GM21619 (cell line): Measurements from ENCODE around the gene ITPKB.

Experiments
- ATAC-seq: cut with Tn5 transposase; IDR thresholded peaks from one replicate; pipeline ENCODE4 v1.9.1; 2021; ENCODE audit not compliant: unreplicated experiment

The ITPKB gene

DNA sequence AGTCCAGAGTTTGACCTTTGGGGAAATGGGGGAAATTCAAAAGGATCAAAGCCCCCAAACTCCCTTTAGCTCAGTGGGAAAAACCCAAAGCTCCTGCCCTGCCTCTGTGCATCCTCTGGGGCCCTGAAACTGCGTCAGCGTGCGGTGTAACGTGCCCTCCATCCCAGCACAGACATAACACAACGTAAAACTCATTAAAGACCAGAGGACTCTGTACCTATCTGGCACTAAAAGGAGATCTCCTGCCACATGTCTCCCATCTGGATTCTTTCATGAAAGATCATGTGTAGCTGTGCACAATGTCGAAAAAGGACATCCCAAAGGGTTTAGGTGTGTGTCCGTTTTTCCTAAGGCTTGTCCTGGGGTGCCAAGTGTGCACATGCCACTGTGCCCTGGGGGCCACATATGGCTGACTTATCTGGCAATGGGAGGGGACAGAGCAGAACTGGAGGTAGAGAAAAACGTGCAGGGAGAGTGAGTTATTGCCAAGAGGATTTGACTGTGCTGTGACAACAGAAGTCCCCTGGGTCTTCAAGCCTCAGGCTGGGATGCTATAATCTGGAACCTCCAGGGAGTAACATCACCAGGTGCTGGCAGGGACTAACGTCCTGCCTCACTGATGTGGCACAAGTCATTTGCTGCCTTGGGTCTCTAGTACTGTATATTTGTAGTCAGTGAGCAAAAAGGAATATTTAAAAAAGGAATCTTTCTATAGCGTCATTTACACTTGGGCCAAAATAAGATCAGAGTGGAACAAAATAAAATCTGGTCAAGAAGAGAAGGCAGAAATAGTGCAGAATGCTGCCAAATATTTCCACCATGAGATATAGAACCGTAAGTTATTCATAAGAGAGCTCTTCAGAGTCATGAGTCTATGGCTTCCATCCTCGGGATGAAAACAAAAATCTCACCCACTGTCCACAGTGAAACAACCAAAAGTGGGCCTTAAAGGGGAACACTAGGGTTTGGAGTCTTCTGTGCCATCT is 52.3 kb downstream of the ITPKB start:
- no peak for ATAC-seq

DNA sequence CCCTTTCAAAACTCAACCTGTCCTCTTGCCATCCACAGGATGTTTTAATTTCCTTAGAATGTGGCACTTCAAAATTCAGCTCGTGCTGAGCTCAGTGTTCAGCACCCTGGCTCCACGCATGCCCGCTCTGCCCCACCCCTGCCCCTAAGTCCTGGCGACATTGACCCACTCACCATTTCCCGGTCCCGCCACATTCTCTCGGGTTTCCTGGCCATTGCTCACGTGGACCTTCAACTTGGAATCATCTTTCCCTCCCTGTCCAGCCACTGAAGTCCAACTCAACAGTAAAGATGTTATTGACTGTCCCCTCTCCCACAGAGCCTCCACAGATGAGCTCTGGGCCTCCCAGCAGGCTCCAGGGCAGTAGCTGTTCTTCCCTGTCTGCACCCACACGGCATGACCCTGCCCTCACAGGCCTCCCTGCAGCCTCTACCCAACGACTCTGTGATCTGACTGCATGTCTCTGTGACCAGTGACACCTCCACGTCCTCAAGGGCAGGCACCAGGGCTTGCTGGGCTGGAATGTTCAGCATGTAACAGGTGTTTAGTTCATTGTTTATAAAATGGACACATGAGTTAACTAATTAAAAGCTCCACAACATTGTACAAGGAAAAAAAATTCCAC is 53.8 kb downstream of the ITPKB start:
- no peak for ATAC-seq

DNA sequence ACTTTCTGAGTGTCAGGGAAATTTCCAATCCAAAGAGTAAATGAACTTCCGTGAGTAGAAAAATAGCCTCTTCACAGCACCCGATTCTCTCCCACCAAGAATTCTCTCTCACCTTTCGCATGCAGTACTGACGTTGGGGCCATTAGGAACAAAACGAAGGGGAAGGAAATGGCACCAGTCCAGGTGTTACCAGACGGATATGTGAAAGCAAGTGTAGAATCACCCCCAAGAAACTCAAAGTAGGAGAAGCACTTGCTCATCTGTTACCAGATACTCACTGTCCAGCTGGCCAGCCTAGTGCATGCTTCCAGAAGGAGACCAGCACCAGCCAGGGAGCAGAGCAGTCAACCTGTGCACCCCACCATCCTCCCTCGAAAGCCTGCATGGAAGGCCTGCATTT is 55.1 kb downstream of the ITPKB start:
- no peak for ATAC-seq

DNA sequence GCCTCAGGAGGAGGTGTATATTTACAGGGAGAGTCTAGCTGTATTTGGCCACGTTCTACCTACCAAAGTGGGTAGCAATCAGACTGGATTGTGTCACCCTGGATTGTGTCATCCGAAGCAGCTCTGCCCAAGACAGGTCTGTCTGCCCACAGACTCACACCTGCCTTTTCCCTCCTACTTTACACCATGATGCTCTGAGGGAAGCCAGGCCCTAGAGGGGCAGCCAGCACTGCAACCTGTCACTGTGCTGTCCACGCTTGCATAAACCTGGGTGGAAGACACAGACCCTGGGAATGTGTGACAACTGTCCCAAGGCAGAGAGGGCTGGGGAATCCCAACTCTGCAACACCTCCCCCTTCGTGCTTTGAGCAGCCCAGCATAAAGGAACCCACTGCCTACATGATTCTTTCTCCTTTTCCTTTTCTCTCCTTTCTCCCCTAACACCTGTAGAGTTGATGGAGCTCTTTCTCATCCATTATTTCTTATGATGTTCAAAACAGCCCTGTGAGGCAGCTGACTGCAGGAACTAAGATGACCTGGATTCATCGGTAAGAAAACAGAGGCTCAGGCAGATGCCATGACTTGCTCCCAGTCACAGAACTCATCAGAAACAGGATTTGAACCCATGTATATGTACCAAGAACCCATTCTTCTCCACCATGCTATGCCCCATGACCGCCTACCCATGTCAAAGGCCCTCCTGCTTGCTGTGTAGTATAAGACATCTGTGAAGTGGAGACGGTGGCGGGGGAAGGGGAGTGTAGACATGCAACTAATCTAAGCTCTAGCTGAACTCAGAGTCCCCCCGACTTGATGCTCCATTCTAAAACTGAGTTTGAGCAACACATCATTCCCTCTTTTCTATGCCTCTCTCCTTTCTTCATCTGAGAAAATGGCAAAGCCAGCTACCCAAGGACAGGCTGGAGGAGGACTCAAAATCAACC is 55.9 kb downstream of the ITPKB start:
- ATAC-seq = no peak

DNA sequence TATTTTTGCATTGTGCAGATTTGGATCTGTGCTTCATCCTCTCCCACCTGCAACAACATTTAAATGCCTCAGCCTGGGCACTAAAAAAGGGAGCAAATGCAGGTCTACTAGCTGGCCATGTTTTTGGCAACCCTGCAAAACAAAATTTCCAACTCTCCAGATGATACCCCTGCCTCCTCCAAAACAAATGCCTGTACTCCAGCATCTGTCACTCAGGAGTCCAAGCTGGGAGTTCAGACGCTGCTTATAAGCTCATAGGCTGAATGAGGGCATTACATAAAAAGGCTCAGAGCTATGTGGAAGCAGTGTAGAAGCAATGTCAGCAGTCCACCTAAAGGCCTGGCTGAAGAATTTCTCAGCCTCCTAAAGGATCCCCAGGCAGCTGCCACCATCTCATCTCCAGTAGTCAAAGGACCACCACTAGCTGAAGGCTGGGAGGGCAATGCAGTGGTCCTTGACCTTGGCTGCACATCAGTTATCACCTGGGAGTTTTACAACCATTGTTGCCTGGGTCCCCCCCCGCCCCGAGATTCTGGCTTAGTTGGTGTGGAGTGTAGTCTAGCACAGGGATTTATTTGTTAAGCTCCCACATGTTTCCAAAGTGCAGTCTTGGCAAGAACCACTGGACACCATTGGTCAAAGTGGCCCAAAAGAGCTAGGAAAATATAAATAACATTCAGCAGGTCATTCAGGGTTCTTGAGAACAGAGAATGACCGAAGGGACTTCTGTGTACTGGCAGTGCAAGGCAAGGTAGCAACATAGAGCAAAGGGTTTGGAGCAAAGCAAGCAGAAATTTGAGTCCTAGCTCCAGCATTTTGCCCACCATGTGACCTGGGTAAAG is 57.2 kb downstream of the ITPKB start:
- ATAC-seq = no peak

DNA sequence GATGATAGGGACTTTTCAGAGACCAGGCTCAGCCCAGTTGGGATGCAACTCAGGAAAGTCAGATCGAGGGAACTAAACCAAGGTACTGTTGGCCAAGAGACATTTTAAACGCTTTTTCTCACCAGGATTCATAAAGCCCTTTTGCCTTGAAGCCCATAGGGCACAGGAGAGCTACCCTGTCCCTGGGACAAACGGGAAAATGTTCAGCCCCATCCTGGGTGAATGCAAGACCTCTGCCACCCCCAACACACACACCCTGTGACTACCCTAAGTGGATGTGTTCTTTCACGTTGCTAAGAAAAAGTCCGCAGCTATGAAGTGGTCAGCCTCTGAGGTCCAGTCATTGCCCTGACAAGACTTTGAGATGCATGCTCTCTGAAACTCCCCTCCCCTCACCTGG is 58.4 kb downstream of the ITPKB start:
- ATAC-seq = no peak

DNA sequence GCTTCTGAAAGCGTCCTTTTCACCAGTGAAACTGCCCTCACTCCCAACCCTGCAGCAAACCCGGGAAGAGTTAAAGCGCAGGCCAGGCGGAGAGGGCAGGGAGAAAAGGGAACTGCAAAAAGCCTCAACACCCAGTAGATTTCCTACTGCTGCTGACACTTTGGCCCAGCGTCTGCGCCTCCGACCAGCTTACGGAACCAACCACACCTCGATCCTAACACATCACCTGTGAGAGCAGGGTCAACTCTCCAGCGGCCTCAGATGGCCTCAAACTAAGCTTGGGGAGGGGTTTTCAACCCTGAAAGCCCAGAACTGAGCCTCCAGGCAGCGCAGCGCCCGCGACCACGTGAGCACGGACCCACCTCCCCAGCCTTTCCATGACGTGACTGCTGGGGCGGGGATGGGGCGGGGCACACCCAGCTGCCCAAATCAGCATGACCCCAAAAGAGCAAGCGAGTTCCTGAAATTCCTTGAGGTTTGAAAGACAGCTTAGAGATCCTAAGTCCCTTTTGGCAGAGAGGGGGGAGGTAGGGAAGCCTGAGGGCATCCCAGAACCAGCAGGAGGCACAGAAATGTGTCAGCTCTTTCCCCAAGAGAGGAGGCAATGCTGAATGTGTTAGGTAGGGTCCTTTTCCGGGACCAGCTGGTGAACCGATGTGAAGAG is 59.1 kb downstream of the ITPKB start:
- peak; percentile 35 for ATAC-seq

DNA sequence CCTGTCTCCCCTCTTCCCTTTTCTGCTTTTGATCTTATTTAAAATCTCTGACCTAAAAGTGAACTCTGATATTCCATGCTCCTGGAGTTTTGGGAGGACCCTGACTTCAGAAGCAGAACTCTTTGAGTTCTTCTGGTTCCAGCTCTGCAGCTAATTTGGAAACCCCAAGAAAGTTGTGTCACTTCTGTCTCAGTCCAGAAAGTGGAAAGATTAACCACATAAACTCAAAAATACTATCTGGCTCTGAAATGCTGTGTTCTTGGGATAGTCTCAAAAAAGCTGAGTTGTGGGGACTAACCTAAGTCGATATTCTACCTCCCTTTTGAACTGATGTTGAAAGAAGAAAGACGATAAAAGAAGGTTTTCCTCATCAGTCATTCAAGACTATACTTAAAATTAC is 59.8 kb downstream of the ITPKB start:
- no peak for ATAC-seq

DNA sequence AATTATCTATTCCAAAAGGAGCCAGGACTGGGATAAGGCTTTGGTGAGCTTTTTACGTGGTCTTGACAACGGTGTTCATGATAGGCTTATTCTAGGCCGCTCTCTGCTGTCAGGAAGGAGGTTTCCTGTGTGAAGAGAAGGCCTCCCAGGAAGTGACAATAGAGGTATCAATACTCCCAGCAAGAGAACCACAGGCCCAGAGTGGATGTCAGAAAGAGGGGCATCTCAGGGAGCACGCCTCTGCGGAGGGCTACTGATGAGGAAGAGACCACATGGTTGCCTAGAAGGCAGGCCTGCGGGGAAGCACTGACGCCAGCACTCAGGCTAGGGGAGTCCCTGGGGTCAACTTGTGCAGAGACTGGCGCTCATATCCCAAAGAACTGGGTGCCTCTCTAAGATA is 60.4 kb downstream of the ITPKB start:
- no peak for ATAC-seq

DNA sequence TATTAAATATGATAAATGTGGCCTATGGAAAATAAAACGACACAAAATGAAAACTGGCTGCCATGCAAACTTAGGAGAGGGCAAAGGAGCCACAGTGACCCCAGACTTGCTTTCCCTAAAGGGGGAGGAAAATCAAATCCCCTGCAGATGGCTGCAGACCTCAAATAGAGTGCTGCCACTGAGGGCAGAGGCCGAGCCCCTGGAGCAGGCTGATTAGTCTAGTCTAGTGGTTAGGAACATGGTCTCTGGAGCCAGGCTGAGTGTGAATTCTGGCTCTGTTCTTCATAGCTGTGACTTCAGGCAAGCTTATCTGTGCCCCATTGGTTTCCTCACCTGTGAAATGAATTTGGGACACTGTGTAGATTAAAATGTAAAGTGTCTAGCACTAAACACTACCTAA is 60.8 kb downstream of the ITPKB start:
- ATAC-seq = no peak

DNA sequence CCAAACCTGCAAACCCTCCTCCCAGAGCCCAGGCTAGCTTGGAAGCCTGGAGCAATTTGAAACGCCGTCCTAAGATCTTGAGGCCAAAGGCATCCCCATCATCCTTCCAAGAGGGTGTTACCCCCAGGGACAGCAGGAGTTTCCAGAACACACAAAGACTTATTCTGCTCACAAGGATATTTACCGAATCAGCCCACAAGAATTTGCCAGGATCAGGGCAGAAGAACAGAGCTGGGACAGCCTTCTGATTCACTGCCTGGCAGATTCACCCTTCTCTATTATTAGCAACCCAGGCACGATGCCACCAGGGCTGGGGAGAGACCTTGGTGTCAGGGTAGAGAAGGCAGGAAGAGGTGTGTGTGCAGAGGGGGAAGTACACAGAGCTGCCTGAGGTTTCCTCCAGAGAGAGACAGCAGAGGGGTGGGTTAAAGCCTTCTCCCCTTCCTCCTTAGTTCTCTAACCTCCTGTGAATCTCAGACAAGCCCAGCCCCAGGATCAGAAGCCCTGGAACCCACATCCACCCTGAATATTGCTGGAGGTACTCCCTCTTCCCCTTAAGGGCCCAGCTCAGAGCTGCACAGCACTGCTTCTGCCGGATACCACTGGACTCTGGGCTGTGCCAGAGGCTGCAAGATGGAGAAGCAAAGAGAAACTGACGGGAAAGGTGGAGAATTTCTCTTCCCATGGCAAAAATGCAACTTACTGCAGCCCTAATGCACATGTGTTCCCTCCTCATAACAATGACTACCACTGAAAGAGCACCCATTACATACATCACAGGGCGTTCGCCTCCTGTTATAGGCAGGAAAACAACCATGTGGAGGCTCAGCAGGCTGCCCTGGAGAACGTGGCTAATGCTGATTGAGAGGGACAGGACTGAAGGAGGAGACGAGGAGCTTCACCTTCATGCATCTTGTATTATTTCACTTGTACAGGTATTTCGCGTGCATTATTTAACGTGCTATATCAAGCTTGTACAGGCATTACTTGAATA is 61.8 kb downstream of the ITPKB start:
- no peak for ATAC-seq

DNA sequence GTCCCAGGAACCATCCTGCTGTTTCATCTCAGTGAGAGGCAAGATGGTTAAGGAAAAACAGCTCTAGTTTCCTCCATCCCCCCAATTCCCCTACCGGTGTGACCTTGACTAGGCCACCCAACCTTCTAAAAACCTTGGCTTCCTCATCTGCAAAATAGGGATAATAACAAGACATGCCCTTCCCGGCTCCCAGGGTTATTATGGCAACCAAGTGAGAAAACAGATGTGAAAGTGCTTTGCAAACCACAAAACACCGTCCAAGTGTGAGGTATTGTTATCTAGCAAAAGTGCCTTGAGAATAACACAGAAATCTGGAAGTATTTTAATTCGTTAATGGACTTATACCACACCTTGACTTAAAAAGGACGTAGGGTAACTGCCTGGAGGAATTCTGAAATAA is 62.7 kb downstream of the ITPKB start:
- no peak for ATAC-seq

DNA sequence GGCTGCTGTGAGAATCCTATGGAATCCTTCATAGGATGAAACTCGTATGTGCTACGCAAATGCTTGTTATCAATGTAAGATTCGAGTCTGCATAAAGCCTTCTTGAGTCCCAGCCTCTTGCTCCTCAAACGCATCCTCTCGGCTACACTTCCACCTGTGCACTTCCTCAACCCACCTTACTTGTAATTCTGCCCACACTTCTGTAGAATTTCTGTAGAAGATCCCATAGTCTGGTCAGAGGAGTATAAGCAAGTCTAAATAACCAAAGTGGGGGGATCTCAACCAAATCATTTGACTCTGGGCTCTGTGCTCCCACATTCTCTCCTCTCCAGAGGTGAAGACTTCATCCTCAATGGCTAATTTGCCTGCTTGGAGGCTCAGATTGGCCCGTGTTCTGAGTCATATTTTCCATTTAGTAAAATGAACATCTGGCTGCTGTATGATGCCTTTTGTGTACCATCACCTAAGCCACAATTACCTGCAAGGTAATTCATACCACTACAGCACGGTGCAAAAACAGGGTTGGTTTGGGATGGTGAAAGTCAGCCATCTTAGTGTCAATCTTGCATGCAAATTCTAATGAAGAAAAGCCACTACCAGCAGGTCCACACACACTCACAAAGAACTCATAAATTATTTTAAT is 63.2 kb downstream of the ITPKB start:
- no peak for ATAC-seq

DNA sequence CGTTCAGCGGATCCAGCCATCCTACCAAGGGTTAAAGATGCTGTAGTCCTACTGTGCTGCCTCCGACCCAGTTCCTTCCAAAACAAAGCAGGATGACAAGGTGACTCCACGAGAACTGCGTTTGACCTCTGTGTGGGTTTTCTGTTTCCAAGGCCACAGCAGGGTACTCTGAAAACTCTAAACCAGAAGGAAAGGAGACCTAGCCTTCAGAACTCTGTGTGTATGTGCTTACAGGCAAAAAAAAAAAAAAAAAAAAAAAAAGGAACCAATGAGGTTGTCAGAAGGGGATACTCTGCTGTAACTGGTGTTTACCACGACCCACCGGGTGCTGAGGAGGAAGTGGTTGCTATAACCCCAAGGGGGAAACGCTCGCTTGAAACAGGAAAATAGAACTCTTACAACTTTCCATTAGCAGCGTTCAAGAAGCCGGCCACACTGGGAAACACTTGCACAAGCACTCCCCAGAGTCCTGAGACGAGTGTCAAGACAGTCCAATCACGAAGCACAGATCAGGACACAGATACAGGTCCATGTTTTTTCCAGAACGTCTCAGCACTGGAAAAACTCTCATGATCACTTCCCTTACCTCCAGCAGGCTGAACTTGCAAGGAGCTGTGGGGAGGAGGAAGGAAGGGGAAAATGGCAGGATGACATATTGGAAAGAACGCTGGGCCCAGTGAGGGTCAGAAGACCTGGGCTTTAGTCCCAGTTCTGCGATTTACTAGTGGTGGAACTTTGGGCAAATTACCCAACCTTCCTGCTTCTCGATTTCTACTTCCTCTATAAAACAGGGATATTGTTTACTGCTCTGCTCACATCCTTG is 64.0 kb downstream of the ITPKB start:
- ATAC-seq = peak; percentile 69

DNA sequence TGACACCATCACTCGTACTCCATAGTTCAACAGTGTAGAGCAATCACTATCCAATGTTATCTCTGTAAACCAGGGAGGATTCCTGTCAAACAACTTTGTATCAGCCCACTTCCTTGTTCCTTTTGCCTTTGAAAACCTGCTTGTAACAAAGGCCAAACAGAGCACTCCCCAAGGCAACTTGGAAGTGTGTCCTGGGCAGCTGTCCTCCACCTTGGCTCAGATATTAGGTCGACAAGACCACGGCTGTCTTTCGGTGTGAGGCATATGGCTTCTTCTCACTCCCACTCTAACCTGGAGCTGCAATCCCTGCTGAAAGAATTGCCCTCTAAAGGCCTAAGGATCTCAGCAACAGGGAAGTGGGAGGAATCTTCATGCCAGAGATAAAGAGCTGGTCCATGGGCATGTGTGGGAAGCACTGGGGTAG is 66.7 kb downstream of the ITPKB start:
- ATAC-seq = no peak

DNA sequence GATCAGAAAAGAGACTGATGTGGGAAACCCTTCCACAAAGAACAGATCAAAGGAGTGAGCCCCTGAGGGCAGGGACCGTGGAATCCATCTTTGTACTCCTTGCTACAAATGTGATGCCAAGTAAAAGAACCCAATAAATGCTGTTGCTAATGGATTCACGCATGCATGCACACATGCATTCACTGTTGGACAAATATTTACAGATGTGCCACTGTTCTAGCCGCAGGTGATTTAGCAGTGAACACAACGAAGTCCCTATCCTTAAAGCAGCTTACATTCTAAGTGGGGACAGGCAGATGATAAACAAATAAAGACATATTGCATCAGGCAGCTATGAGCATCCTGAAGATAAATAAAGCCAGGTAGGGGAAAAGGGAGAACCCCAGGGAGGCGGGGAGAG is 67.8 kb downstream of the ITPKB start:
- no peak for ATAC-seq

DNA sequence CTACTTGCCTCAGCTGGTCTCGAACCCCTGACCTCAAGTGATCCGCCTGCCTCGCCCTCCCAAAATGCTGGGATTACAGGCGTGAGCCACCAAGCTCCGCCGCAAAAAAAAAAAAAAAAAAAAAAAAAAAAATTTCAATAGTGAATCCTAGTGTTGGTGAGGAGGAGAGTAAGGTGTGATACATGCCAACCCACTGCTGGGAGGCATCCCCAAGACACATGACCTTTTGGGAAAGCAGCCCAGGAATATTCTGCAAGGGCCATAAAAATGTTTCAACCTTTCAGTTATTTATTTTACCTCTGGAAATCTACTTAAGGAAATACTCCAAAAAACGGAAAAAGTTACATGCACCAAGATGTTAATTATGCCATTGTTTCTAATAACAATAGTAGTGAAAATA is 69.0 kb downstream of the ITPKB start:
- no peak for ATAC-seq
